GM12873 (cell line): ENCODE measurements around the gene IFIH1.
A peak's percentile ranks its signal among the peaks of the same experiment; 100 is the strongest.

Experiments used
- TF ChIP-seq, protein P1 (sequence below): IDR thresholded peaks from 2 replicates; pipeline ENCODE4 v1.5.1; 2012; ENCODE audit warnings: low read depth, mild to moderate bottlenecking, moderate library complexity, low read length, control low read depth; ENCODE audit not compliant: insufficient read depth; ENCODE audit errors: missing control alignments

IFIH1 gene

DNA sequence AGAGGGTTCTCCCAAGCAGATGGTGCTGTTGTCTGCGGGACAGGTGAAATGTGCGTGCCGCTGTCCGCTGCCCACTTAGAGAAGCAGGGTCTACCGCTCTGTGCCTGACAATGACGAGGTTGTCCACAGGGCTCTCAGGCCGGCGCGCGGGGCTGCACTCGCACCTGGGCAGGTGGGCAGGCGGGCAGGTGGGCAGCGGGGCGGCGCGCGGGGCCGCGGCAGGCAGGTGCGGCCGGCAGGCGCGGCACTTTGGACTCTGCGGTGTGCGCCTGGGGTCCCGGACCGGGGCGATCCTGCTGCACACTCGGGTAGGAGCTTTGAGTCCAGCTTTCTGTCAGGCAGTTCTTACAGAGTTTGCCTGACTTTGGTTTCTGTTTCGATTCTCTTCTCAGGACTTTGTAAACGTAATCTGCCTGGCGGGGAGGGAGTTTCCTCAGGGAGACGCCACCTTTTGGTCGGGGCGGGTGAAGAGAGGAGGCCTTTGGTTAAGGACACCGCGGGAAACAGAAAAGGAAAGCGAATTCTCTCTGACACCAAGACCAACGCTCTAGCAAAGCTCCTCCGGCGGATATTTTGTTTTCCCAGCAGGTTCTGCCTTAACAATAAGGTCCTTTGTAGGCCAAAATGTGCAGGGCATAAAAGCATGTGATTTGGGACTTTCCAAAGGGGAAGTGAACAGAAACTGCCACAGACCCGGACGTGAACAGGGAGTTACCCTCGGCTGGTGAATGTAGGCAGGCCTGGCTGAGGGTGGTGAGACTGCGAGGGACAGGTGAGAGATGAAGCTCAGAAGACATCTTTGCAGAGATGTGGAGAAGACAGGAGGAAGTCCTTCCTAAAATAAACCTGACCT is at the start of gene IFIH1:
Gene IFIH1 (minus strand): TSS at position 357 of the 853 bp plus-strand sequence. CDS start 377 bp downstream, outside the sequence.
- TF ChIP-seq, protein P1, sequence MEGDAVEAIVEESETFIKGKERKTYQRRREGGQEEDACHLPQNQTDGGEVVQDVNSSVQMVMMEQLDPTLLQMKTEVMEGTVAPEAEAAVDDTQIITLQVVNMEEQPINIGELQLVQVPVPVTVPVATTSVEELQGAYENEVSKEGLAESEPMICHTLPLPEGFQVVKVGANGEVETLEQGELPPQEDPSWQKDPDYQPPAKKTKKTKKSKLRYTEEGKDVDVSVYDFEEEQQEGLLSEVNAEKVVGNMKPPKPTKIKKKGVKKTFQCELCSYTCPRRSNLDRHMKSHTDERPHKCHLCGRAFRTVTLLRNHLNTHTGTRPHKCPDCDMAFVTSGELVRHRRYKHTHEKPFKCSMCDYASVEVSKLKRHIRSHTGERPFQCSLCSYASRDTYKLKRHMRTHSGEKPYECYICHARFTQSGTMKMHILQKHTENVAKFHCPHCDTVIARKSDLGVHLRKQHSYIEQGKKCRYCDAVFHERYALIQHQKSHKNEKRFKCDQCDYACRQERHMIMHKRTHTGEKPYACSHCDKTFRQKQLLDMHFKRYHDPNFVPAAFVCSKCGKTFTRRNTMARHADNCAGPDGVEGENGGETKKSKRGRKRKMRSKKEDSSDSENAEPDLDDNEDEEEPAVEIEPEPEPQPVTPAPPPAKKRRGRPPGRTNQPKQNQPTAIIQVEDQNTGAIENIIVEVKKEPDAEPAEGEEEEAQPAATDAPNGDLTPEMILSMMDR, result peak; percentile 33

DNA sequence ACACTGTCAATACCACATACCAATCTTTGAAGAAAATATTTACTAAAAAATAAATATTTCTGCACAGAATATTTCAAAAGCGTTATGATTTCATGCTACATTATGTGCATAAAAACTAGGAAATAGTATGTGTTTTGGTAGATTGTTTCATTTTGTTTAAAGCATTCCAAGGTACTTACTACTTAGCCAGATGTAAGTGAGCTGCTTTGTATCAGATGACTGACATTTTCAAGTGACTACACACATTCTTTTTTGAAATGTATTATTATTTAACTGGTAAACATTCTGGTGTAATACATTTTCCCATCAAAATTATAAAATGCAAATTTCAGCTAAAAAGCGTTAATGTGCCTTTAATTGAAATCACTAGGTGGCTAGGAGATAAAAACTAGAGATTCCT is 46.9 kb upstream of the IFIH1 start:
- TF ChIP-seq, protein P1, result no peak

DNA sequence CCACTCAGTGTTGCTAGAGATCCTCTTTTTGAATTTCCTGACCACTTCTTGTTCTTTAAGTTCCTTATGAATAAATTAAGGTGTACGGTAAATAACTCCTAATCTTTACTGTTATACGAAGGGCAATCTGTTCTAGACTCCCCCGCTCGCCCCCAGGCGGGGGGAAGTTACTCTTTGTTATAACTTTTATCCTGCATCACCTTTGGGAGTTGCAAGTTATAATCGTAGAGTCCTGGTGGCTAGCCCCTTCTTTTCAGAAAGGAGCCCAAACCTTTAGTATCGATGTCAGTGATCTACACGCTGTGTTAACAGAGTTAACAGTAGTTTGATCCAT is 26.1 kb upstream of the IFIH1 start:
- TF ChIP-seq, protein P1, result no peak

GRCh38 chr2:162343824-162344616 is 25.5 kb upstream of the IFIH1 start, which contains the start of gene GCA:
Gene GCA (plus strand): TSS chr2:162344132. CDS start chr2:162344249, 117 bp downstream.
- TF ChIP-seq, protein P1, result no peak

- TF ChIP-seq, protein P1, result no peak
Measured at GRCh38 chr2:162343492-162343823, 25.0 kb upstream of the IFIH1 start.

GRCh38 chr2:162342841-162343240 is 24.4 kb upstream of the IFIH1 start:
- TF ChIP-seq, protein P1, result no peak

DNA sequence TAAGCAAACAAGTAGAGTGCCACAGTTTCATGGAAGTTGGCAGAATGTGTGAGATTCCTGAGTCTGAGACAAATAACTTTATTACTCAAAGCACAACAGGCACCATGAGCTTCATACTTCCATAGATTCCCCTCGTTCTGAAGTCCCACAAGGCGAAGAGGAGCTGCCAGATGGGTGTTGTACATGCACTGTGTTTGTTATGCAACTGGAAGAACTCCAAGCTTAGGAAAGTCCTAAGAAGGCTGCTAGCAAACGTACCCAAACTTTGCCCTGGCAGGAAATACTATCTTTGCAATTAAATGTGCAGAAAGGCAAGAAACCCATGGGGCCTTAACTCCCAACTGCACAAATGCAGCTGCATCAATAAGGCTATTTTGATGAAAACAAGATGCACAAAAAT is 23.8 kb upstream of the IFIH1 start:
- TF ChIP-seq, protein P1, result no peak
